ENCODE measurements around the gene MAP3K1.
A peak's percentile ranks its signal among the peaks of the same experiment; 100 is the strongest.

The MAP3K1 gene

DNA sequence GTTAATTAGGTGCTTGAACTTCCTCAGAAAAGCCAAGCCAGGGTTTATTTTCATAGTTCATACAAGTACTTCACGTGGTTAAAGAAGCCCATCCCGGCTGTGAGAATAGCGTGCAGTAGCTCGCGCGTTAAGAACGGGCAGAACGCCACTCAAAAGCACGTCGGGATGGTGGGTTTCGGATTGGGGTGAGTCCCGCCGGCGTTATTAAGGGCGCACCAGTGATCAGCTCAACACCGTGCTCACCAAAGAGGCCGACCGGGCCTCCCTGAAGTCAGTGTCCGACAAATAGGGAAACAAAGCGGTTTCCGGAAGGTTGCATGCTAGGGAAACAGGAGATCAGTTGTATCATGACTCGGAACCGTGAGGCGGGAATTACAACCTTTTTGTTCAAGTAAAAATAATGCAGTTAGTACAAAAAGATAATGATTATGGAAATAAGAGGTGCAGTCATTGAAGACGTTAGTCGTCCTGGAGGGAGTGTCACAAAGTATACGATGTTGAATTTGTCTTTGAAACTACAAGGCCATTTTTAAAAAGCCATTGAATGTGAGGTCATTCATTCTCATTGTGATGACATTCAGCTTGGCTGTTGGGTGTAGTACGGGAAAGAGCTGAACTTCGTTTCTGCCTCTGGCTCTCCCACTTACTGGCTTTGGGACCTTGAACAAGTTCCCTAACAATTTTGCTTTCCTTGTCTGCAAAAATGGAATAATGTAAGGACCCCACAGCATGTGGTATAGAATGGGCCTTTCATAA lies 95.0 kb downstream of the MAP3K1 start:
- peak; percentile 68 for DNase-seq

DNA sequence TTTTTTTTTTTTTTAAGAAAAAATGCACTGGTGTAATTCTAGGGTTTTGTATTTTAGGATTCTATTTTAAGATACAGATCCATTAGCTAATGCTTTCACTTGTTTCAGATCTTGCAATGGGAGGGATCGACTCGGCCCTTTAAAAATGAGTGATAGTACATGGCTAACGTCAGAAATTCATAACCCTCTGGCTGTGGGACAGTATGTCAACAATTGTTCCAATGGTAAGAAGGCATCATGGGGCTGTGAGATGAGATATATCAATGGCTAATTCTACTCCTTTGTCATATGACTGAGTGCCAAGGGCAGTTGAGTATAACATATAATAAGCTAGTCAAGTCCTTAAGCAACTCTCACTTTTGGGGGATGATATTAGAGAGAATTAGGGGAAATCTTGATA lies 98.4 kb downstream of the MAP3K1 start:
- DNase-seq: no peak

GRCh38 chr5:56914678-56915077 lies 99.3 kb downstream of the MAP3K1 start:
- DNase-seq: no peak

DNA sequence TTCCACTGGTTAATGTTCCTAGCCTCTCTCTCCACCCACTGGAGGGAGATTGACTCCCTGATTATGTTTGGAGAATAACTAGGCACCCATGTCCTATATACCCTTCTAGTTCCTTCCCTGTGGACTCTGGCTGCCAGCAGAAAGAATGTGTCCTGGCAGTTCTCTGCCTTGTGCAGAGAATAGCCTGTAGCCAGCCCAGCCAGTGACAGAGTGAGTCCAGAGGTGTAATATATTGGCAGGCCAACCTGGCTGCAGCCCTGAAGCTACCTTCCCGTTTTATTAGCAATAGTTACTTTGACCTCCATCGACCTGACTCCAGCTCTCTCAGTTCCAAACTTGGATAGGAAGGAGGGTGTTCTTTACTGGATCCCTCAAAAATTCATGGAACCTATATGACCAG lies 102.2 kb downstream of the MAP3K1 start:
- no peak for DNase-seq

- no peak for DNase-seq
These were observed 102.7 kb downstream of the MAP3K1 start for GRCh38 chr5:56918054-56918453.

GRCh38 chr5:56919942-56920662 lies 104.8 kb downstream of the MAP3K1 start:
- DNase-seq: no peak

DNA sequence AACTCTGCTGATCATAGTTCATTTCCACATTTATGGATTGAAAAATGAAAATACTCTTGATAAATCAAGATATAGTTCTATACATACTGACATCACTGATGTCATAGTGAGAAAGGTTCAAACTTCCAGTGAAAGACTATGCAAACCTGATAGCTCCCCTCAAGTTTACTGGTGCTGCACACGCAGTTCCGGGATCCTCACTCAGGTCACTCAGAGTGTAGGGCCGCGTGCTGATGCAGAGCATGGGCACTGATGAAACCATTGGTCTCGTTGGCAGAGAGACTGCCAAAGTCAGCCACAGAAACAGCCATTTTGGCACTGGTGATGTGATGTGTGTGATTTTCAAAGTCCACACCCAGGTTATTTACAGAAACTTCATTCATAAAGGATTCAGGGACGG lies 107.6 kb downstream of the MAP3K1 start:
- no peak for DNase-seq

DNA sequence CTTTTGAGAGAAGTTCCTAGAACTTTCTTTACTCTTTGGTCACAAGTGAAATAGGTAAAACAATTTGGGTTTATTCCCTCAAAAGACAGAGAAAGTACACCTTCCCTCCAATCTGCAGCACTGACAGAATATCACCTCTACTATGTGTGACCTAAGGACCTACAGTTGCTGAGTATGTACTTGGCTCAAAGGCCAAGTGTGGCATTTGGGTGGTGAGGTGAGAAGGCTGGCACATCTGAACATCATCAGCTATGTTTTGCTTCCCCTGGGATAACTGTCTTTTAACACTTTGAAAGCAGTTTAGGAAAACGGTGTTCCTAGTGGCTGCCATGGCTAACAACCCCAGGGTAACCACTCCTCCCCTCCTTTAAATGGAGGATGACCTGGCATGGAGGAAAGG lies 119.0 kb downstream of the MAP3K1 start:
- no peak for DNase-seq

- DNase-seq: no peak
These were observed 123.5 kb downstream of the MAP3K1 start for GRCh38 chr5:56938858-56939257.

DNA sequence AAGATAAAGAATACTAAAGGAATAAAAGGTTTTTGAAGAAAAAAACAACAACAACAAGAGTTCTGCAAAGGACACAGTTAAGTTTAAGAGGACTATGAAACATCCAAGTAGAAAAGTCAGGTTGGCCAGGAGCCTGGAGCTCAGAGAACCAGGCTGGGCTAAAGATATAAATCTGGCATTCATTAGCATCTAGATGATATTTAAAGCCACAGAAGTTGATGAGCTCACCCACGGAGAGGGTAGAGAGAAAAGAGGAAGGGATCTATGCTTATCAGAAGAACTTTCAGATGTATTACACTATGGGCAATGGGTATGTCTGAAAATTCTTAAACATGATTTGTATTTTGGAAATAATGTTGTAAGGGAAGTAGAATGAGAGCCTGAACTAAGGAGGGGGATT lies 126.6 kb downstream of the MAP3K1 start:
- DNase-seq: no peak
